ENCODE data around the gene KIF24. TPM values are rescaled to one million over a fixed set of nuclear protein-coding genes. Genes with fewer than 3 reads are reported as not detected.
"Not testable (repeated sequence)": the region's sequence is repeated elsewhere in the genome, so short reads cannot be mapped to it uniquely, and the experiment has no call there.

KIF24 gene
- total and polyA plus RNA-seq, 10 donors, result 0.15 to 1.8 (median 0.64) TPM

GRCh38 chr9:34370970-34371880, 42.2 kb upstream of the KIF24 start:
- peaks cover 0 to 16% (median 0%) of the 10 kb centered on the region in 6 donors for H3K36me3 ChIP-seq
- WGBS, 5 donors, result 82 to 88% (median 84%) methylated on average over 99 to 105 of the region's 105 CpGs
- H3K4me3 ChIP-seq, result peak overlapping the region in 2 of 8 donors; percentile 13 to 40
- DNase-seq, result no peak
- peaks cover 0 to 6% (median 0%) of the 10 kb centered on the region in 7 donors for H3K27me3 ChIP-seq (replicated peaks in 1 of 7)
- H3K9me3 ChIP-seq, result peaks cover 0 to 25% (median 6%) of the 10 kb centered on the region in 8 donors
- intact Hi-C loops (cut with DNase I; ENCODE audit: low total_unique reads), result no loop called here
- no peak for TF ChIP-seq POLR2A (IDR thresholded peaks at IDR 0.05)
- no peak for TF ChIP-seq CTCF (IDR thresholded peaks at IDR 0.05 in 8 of 11, conservative IDR thresholded peaks at IDR 0.05 in 3 of 11)
- no peak for TF ChIP-seq POLR2AphosphoS5 (IDR thresholded peaks at IDR 0.05)
- peaks cover 4 to 15% (median 9%) of the 10 kb centered on the region in 6 donors for H3K4me1 ChIP-seq
- H3K27ac ChIP-seq, result no peak overlapping the region

- H3K36me3 ChIP-seq, result peaks cover 0 to 16% (median 0%) of the 10 kb centered on the region in 6 donors
- intact Hi-C loops (cut with DNase I; ENCODE audit: low total_unique reads), result no loop called here
- no peak overlapping the region for H3K27ac ChIP-seq
- peak overlapping the region in 2 of 8 donors; percentile 13 to 40 for H3K4me3 ChIP-seq
- no peak for DNase-seq
- WGBS, 5 donors, result 82 to 90% (median 86%) methylated on average over 23 of the region's 23 CpGs
- peaks cover 0 to 25% (median 6%) of the 10 kb centered on the region in 8 donors for H3K9me3 ChIP-seq
- H3K4me1 ChIP-seq, result peaks cover 0 to 7% (median 2%) of the 10 kb centered on the region in 6 donors
- TF ChIP-seq POLR2AphosphoS5 (IDR thresholded peaks at IDR 0.05), result no peak
- no peak for TF ChIP-seq POLR2A (IDR thresholded peaks at IDR 0.05)
- no peak for TF ChIP-seq CTCF (IDR thresholded peaks at IDR 0.05 in 8 of 11, conservative IDR thresholded peaks at IDR 0.05 in 3 of 11)
- peaks cover 0 to 6% (median 0%) of the 10 kb centered on the region in 7 donors for H3K27me3 ChIP-seq (replicated peaks in 1 of 7)
Measured at GRCh38 chr9:34370335-34370969, 41.4 kb upstream of the KIF24 start.

GRCh38 chr9:34369636-34370035, 40.6 kb upstream of the KIF24 start:
- Histone ChIP-seq H3K4me1 (no peaks in the 10 kb centered on the region), H3K36me3 (peaks cover 0 to 16% (median 0%) of the 10 kb centered on the region in 6 donors), H3K9me3 (peaks cover 0 to 25% (median 6%) of the 10 kb centered on the region in 8 donors), H3K27ac (no peak overlapping the region), H3K27me3 (replicated peaks in 1 of 7) (peaks cover 0 to 6% (median 0%) of the 10 kb centered on the region in 7 donors), H3K4me3 (no peak overlapping the region)
- TF ChIP-seq POLR2A (IDR thresholded peaks at IDR 0.05) (no peak), CTCF (IDR thresholded peaks at IDR 0.05 in 8 of 11, conservative IDR thresholded peaks at IDR 0.05 in 3 of 11) (no peak), POLR2AphosphoS5 (IDR thresholded peaks at IDR 0.05) (no peak)
- 90 to 95% (median 93%) methylated on average over 4 of the region's 4 CpGs for WGBS, 5 donors
- intact Hi-C loops (cut with DNase I; ENCODE audit: low total_unique reads), result no loop called here
- DNase-seq, result no peak

DNA sequence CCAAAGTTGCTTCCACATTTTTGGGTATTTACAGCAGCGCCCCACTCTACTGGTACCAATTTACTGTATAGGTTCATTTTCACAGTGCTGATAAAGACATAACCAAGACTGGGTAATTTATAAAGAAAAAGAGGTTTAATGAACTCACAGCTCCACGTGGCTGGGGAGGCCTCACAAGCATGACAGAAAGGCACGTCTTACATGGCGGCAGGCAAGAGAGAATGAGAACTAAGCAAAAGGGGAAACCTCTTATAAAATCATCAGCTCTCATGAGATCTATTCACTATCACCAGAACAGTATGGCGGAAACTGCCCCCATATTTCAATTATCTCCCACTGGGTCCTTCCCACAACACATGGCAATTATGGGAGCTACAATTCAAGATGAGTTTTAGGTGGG, 39.7 kb upstream of the KIF24 start:
- intact Hi-C loops (cut with DNase I; ENCODE audit: low total_unique reads); H3K4me3 ChIP-seq: not testable (repeated sequence)
- 94 to 98% (median 96%) methylated on average over 5 of the region's 5 CpGs for WGBS, 5 donors

GRCh38 chr9:34367751-34368410, 38.8 kb upstream of the KIF24 start:
- DNase-seq, result not testable (repeated sequence)
- WGBS, 5 donors, result 79 to 97% (median 92%) methylated on average over 2 to 3 of the region's 3 CpGs

More for the DNA sequence above, 39.7 kb upstream of the KIF24 start:
- DNase-seq; H3K27ac ChIP-seq; H3K4me1 ChIP-seq; H3K27me3 ChIP-seq (replicated peaks in 1 of 7): not testable (repeated sequence)
- peaks cover 0 to 25% (median 6%) of the 10 kb centered on the region in 8 donors for H3K9me3 ChIP-seq
- H3K36me3 ChIP-seq, result peaks cover 0 to 16% (median 0%) of the 10 kb centered on the region in 6 donors

More at GRCh38 chr9:34367751-34368410, 38.8 kb upstream of the KIF24 start:
- H3K4me3 ChIP-seq; H3K4me1 ChIP-seq; H3K27ac ChIP-seq; intact Hi-C loops (cut with DNase I; ENCODE audit: low total_unique reads); H3K27me3 ChIP-seq (replicated peaks in 1 of 7): not testable (repeated sequence)
- Histone ChIP-seq H3K36me3 (peaks cover 0 to 16% (median 0%) of the 10 kb centered on the region in 6 donors), H3K9me3 (peaks cover 0 to 25% (median 6%) of the 10 kb centered on the region in 8 donors)
